HG02678 (cell line): Measurements from ENCODE around the gene MOGAT2.
A peak's percentile ranks its signal among the peaks of the same experiment; 100 is the strongest.
"Not testable (repeated sequence)": the region's sequence is repeated elsewhere in the genome, so short reads cannot be mapped to it uniquely, and the experiment has no call there.

Experiments
- ATAC-seq: cut with Tn5 transposase; IDR thresholded peaks from one replicate; pipeline ENCODE4 v1.9.1; 2021; ENCODE audit warnings: mild to moderate bottlenecking, moderate library complexity; ENCODE audit not compliant: unreplicated experiment

MOGAT2 gene

DNA sequence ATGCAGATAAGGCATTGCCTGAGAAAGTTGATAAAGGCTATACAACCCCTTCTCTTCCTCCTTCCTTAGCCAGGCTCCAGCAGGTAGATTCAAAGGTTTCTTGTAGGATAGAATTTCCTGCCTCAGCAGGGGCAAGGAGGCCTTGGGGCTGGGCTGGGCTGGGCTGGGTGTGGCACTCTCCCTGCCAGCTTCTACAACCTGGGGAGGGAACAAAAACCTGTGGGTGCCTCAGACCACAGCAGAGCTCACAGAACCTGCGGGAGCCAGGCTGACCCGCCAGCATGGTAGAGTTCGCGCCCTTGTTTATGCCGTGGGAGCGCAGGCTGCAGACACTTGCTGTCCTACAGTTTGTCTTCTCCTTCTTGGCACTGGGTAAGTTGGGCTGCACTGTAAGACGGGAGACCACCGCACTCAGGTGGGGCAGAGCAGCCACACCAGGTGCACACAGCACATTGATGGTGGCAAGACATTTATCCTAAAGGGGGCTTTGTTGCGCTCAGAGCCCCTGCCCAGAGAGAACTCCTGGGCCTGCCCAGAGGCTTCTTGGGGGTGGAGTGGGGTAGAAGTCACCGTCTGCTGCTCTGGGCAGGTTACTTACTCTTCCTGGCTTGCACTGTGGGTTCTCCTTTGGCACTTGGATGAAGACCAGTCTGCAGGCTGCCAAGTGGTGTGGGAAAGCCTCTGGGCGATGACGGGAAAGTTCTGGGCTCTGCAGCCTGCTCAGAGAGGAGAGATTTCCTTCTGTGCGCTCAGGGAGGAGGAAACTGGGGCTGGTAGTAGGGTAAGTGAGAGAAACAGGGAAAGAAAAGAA, at the start of gene MOGAT2:
TSS of gene MOGAT2 (plus strand) at position 231 of the 811 bp plus-strand sequence. CDS start at position 282, 51 bp downstream.
- ATAC-seq: no peak

DNA sequence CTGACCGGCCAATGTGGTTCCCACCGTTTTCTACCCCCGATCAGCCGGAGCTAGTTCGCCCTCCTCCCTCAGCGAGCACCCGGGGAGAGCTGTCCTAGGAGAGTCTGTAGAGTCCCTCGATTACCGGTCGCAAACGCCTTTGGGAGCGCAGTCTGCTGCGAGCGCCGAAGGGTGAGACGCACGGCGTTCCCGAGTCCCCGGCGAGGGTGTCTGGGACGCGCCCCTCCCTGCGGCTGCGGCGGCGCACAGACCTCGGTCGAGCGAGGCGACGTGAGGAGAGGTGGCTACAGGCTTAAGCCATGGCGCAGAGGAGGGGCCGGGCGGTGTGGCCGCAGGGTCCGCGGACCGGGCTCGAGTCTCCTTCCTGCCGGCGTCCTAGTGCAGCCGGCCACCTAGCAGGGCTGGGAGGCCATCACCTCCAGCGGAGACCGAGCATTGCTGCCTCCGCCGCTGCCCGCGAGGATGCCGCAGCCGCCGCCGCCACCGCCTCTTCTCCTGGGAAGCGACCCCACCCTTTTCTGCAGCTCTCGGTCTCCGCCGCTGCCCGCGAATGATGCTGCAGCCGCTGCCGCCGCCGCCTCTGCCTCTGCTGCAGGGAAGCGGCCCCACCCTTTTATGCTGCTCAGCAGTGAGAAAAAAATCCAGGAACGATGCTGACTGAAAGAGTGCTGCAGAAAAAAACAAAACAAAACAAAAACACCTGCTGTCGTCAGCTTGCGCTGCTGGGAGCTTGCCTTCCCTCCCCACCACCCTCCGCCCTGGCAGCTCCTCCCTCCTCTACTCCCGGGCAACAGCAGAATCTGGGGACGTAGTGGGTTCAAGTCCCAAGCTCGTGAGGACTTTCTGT, 49.0 kb upstream of the MOGAT2 start, which contains the start of gene MAP6:
TSS of gene MAP6 (minus strand) at position 588 of the 847 bp plus-strand sequence. CDS start 669 bp downstream, outside the sequence.
- ATAC-seq: no peak

- no peak for ATAC-seq
These were observed 43.6 kb upstream of the MOGAT2 start for GRCh38 chr11:75673977-75674582.

DNA sequence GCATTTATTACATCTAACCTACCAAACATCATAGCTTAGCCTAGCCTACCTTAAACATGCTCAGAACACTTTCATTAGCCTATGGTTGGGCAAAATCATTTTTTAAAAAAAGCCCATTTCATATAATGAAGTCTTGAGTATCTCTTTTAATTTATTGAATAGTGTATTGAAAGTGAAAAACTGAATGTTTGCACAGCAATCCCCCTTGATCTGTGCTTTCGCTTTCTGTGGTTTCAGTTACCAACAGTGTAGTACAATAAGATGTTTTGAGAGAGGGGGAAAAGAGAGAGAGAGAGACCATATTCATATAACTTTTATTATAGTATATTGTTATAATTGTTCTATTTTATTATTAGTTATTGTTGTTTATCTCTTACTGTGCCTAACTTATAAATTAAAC, 40.4 kb upstream of the MOGAT2 start:
- ATAC-seq: peak; percentile 44

DNA sequence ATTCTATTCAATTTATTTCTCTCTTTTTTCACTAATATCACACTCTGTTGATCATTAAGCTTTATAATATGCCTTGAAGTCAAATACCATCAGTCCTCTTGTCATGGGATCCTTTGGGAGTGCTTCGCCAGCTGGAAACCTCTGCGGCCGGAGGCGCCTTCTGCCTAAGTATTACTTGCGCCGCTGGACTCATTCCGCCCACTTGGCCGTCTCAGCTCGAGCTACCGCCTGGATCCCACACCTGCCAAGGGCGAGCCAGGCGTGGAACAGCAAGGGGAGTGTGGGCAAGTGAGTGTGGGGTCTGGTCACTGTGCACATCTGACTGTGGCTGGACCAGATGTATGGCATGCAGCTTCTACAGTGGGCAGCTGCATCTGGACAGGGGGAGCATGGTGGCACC, 39.7 kb upstream of the MOGAT2 start:
- no peak for ATAC-seq

GRCh38 chr11:75678620-75679259, 38.9 kb upstream of the MOGAT2 start:
- no peak for ATAC-seq

GRCh38 chr11:75679566-75679965, 38.1 kb upstream of the MOGAT2 start:
- ATAC-seq: no peak

DNA sequence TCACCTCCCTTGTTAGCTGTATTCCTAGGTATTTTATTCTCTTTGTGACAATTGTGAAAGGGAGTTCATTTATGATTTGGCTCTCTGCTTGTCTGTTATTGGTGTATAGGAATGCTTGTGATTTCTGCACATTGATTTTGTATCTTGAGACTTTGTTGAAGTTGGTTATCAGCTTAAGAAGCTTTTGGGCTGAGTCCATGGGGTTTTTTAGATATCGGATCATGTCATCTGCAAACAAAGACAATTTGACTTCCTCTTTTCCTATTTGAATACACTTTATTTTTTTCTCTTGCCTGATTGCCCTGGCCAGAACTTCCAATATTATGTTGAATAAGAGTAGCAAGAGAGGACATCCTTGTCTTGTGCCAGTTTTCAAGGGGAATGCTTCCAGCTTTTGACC, 33.8 kb upstream of the MOGAT2 start:
- not testable (repeated sequence) for ATAC-seq

GRCh38 chr11:75689863-75690609, 27.6 kb upstream of the MOGAT2 start:
- ATAC-seq: no peak

GRCh38 chr11:75691804-75692203, 25.8 kb upstream of the MOGAT2 start:
- ATAC-seq: no peak

DNA sequence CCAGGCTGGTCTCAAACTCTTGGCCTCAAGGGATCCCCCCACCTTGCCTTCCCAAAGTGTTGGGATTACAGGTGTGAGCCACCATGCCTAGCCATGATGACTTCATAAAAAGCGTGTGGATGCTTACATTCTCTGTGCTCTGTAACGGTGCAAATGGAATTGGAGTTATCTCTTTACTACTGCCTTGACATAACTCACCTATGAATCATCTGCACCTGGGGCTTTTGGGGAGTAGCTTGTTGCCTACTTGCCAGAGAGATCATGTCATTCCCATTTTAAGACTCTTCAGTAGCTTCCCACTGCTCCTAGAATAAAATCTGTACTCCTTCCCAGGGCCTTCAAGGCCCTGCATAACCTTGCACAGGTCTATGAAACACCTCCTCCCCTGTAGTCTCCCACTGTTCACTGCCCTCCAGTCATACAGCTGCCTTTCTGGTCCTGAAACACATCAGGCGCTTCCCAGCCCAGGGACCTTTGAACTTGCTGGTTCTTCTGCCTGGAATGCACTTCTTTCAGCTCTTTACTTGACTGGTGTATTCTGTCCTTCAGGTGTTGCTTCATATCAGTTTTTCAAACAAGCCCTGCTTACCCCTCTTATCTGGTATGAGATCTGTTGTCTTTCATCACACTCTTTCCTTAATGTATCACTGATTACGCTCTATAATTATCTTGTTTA, 19.6 kb upstream of the MOGAT2 start:
- ATAC-seq: no peak

- ATAC-seq: no peak
These were observed 16.7 kb upstream of the MOGAT2 start for GRCh38 chr11:75700940-75701339.

GRCh38 chr11:75703695-75704237, 13.9 kb upstream of the MOGAT2 start:
- ATAC-seq: no peak

DNA sequence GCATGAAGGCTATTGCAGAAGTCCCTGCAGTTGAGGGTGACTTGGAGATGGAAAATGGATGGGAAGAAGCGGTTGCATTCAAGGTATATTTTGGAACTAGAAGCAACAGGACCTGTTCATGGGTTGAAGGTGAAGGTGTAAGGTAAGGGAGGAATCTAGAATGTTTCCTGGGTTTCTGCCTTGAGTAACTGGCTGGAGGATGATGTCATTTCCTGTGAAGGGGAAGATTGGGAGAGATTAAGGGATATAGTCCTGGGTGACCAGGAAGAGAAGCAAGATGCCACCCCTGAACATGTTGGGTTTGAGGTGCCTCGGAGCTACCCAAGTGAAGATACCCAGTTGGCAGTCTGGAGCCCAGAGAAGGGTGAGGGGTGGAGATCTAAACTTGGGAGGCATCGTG, 12.1 kb upstream of the MOGAT2 start:
- ATAC-seq: no peak

DNA sequence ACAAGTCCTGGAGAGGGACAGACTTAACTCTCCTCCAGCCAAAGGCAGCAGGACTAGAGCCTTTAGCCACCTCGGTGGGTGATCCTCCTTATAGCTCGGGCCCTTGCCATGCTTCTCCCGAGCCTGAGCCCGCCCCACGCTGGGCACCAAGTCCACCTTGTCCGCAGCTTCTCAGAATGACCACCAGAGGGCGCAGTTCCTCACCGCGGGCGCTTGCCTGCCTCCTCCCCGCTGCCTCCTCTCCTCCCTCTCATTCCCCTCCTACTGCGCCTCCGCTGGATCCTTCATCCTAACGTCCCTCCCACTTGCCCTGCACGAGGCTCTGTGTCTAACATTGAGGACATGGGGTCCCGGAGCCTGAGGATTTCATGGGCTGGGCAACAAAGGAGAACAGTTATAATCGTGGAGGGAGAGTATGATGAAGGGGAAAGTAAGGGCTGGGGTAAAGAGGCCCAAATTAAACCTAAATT, 11.3 kb upstream of the MOGAT2 start:
- ATAC-seq: peak; percentile 56

DNA sequence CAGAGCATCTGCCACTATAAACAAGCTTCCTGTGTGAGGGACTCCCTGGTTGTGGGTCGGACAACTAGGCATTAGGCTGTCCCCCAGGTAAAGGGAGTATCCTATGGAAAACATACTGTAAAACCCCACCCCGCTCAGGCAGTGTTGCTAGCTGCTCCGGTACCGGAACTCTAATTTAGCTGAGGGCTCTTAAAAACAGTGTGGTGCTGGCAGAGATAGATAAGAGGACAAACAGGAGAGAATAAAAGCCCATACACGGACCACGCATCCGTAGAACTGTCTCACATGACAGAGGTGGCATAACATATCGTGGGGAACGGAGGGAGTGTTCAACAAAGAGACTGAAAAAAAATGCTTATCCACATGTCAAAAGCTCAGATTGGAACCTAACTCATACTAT, 3.4 kb upstream of the MOGAT2 start:
- no peak for ATAC-seq

DNA sequence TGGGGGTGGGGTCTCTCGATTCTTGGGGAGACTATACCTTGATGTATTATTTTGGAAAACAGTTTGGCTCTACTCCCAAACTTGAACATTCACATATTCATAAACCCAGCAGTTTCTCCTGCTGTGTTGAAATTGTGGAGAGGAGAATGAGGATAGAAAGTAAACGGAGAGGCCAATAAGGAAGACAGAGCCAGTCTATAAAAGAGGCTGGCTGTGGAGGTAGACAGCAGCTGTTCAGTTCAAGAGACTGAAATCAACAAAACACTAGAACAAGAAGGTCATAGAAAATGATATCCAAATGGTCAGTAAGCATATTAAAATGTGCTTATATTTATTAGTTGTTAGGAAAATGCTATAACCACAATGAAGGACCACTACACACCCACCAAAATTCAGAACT, 1.9 kb upstream of the MOGAT2 start:
- ATAC-seq: no peak

DNA sequence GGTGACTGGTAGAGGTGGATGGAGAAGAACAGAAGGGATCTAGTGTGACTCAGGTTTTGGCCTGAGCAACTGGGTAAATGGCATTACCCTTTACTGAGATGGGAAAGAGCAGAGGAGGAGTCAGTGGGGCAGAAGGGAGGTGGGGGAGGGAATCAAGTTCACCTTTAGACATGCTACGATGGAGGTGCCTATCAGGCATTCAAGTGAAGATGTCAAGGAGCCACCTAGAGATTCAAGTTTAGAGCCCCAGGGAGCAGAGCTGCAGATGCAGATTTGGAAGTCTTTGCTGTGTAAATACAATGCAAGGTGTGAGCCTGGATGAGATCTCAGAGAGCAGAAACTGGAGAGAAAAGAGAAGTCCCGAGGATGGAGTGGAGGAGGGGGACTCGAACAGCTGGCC, 979 bp upstream of the MOGAT2 start:
- no peak for ATAC-seq
